Esophagus squamous epithelium (tissue), 4 donors: Measurements from ENCODE around the gene CD164L2.

Experiments
- POLR2A ChIP-seq, 4 donors: fragments of 450-650 bp; IDR thresholded peaks; one replicate each; pipeline ENCODE4 v1.6.1; 2017; ENCODE audit warnings: antibody characterized with exemption in 4 of 4, mild to moderate bottlenecking in 4 of 4, moderate library complexity in 3 of 4
- TF ChIP-seq, protein P1 (sequence below), 6 experiments: fragments of 450-650 bp in 4 of 6; fragments of 200-600 bp in 2 of 6; sonication (generic) in 2 of 6; IDR thresholded peaks; one replicate each; pipeline ENCODE4 v1.5.1; 2016 to 2019; ENCODE audit warnings: antibody characterized with exemption in 6 of 6, mild to moderate bottlenecking in 4 of 6, moderate library complexity in 4 of 6

DNA sequence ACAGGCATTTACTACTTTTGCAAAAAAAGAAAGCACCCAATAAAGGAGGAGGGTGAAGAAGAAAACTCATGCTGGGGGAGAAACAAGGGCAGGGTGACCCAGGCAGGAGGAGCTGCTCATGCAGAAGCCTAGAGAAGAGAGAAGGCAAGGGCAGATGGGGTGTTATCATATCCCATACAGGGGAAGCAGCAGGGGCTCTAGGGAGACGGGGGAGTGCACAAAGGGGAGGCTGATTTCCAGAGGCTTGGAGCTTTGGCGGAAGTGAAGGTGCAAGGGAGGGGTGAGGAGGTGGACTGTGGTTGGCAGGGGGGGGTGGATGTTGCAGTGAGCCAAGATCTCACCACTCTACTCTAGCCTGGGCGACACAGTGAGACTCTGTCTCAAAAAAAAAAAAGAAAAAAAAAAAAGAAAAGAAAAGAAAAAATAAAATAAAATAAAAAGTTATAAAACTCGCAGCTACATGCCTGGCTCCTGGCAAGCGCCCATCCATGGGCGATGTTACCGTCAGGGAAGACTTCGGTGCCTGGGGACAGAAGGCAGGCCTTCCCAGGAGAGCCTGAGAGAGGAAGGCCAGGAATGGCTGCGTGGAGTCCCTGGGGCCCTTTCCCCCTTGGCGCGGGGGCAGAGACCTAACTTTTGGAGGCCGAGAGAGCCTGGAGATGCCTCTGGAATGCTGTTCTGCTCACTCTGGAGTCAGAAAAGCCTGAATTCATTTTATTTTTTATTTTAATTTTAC lies 5.2 kb downstream of the CD164L2 start:
- TF ChIP-seq, protein P1, sequence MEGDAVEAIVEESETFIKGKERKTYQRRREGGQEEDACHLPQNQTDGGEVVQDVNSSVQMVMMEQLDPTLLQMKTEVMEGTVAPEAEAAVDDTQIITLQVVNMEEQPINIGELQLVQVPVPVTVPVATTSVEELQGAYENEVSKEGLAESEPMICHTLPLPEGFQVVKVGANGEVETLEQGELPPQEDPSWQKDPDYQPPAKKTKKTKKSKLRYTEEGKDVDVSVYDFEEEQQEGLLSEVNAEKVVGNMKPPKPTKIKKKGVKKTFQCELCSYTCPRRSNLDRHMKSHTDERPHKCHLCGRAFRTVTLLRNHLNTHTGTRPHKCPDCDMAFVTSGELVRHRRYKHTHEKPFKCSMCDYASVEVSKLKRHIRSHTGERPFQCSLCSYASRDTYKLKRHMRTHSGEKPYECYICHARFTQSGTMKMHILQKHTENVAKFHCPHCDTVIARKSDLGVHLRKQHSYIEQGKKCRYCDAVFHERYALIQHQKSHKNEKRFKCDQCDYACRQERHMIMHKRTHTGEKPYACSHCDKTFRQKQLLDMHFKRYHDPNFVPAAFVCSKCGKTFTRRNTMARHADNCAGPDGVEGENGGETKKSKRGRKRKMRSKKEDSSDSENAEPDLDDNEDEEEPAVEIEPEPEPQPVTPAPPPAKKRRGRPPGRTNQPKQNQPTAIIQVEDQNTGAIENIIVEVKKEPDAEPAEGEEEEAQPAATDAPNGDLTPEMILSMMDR (IDR thresholded peaks at IDR 0.05): no peak
- no peak for TF ChIP-seq POLR2A (IDR thresholded peaks at IDR 0.05)
